ENCODE results near the gene TUBGCP3.

The TUBGCP3 gene, protein sequence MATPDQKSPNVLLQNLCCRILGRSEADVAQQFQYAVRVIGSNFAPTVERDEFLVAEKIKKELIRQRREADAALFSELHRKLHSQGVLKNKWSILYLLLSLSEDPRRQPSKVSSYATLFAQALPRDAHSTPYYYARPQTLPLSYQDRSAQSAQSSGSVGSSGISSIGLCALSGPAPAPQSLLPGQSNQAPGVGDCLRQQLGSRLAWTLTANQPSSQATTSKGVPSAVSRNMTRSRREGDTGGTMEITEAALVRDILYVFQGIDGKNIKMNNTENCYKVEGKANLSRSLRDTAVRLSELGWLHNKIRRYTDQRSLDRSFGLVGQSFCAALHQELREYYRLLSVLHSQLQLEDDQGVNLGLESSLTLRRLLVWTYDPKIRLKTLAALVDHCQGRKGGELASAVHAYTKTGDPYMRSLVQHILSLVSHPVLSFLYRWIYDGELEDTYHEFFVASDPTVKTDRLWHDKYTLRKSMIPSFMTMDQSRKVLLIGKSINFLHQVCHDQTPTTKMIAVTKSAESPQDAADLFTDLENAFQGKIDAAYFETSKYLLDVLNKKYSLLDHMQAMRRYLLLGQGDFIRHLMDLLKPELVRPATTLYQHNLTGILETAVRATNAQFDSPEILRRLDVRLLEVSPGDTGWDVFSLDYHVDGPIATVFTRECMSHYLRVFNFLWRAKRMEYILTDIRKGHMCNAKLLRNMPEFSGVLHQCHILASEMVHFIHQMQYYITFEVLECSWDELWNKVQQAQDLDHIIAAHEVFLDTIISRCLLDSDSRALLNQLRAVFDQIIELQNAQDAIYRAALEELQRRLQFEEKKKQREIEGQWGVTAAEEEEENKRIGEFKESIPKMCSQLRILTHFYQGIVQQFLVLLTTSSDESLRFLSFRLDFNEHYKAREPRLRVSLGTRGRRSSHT

DNA sequence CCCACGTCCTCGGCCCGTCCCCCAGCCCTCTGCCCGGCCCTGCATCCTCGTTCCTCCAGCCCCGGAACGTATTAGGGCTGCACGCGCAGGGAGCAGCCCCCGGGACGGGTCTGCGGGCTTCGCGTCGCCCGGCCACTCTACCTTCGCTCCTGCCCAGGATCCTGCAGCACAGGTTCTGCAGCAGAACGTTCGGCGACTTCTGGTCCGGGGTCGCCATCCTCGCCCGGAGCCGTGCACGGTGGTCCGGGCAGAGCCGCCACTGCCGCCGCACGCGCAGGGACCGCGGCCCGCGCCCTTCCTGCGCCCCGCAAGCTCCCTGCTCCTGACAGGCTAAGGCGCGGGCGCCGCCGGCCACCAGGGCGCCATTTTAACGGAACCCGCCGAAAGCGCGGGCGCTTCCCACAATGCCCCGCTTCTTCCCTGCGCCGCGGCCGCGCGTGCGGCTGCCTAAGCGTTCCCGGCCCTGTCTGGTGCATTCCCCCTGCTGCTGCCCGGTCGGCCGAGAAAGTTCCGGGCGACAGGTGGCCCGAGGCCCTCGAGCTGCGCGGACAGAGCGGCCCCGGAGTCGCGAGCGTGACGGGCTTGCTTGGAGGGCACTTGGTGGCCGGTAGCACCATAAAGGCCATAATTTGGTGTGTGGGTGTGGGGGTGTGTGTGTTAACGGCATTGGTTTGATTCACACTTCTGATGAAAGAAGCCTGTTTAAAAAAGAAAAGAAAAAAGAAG is at the start of gene TUBGCP3:
Gene TUBGCP3, minus strand, starts transcription at position 390 of the 726 bp plus-strand sequence. Its CDS starts 173 bp downstream, at position 217.
- TF ChIP-seq, protein P1, sequence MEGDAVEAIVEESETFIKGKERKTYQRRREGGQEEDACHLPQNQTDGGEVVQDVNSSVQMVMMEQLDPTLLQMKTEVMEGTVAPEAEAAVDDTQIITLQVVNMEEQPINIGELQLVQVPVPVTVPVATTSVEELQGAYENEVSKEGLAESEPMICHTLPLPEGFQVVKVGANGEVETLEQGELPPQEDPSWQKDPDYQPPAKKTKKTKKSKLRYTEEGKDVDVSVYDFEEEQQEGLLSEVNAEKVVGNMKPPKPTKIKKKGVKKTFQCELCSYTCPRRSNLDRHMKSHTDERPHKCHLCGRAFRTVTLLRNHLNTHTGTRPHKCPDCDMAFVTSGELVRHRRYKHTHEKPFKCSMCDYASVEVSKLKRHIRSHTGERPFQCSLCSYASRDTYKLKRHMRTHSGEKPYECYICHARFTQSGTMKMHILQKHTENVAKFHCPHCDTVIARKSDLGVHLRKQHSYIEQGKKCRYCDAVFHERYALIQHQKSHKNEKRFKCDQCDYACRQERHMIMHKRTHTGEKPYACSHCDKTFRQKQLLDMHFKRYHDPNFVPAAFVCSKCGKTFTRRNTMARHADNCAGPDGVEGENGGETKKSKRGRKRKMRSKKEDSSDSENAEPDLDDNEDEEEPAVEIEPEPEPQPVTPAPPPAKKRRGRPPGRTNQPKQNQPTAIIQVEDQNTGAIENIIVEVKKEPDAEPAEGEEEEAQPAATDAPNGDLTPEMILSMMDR (IDR thresholded peaks at IDR 0.05; ENCODE audit: insufficient read depth, low read length, poor library complexity, severe bottlenecking) = no peak
- H3K27me3 ChIP-seq (replicated peaks; ENCODE audit: control insufficient read depth, insufficient read depth, low read length) = no peaks in the 10 kb centered on the region
- no peaks in the 10 kb centered on the region for H3K36me3 ChIP-seq (ENCODE audit: control insufficient read depth, insufficient read depth, low read length)
- DNase-seq (ENCODE audit: extremely low read depth, insufficient read length) = peak; percentile 91
- H3K4me3 ChIP-seq (replicated peaks; ENCODE audit: low read depth, low read length) = peak within 1 kb of the TSS; percentile 97

DNA sequence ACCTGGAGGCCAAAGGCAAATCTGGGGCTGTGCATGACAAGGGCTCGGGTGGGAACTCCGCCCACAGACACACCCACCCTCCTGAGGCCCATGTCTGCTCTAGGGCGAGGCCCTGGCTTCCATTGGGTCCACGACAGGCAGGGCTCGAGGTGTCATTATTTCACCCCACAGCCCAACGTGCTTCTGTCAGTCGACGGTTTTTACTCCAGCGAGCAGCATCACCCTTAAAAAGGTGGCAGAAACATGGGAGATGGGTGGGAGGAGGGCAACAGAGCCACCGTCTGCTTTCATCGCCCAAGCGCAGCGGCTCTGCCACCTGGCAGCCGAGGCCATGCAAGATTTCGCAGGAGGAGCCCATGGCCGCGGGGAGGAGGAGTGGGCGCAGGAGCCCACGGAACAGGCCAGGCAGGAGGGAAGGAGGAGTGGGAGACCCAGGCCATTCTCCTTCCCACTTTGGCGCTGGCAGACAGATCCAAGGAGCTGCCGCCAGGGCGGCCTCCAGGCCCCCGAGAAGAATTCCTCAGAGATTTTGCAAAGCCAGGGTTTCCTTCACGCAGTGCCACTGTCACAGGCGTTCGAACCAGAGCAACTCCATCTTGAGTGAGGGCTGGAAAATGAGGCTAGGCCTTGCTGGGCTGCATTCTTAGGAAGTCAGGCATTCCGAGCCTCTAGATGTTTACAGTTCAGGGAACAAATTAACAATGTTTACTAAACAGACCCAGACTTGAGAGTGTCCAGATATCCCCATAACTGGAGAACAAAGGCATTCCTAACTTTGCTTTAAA is 49.3 kb upstream of the TUBGCP3 start:
- no peaks in the 10 kb centered on the region; the same call in none of the 2 replicates for H3K27me3 ChIP-seq (replicated peaks; ENCODE audit: control insufficient read depth, insufficient read depth, low read length)
- DNase-seq (ENCODE audit: extremely low read depth, insufficient read length) = no peak
- no peak overlapping the region for H3K4me3 ChIP-seq (replicated peaks; ENCODE audit: low read depth, low read length)
- H3K36me3 ChIP-seq (ENCODE audit: control insufficient read depth, insufficient read depth, low read length) = no peaks in the 10 kb centered on the region
- TF ChIP-seq, protein P1 (IDR thresholded peaks at IDR 0.05; ENCODE audit: insufficient read depth, low read length, poor library complexity, severe bottlenecking) = no peak

- Histone ChIP-seq H3K27me3 (replicated peaks; ENCODE audit: control insufficient read depth, insufficient read depth, low read length) (no peaks in the 10 kb centered on the region; the same call in none of the 2 replicates), H3K36me3 (ENCODE audit: control insufficient read depth, insufficient read depth, low read length) (no peaks in the 10 kb centered on the region), H3K4me3 (replicated peaks; ENCODE audit: low read depth, low read length) (no peak overlapping the region)
- TF ChIP-seq, protein P1 (IDR thresholded peaks at IDR 0.05; ENCODE audit: insufficient read depth, low read length, poor library complexity, severe bottlenecking) = no peak
- DNase-seq (ENCODE audit: extremely low read depth, insufficient read length) = no peak
Measured at GRCh38 chr13:112636401-112636975, 48.5 kb upstream of the TUBGCP3 start.

DNA sequence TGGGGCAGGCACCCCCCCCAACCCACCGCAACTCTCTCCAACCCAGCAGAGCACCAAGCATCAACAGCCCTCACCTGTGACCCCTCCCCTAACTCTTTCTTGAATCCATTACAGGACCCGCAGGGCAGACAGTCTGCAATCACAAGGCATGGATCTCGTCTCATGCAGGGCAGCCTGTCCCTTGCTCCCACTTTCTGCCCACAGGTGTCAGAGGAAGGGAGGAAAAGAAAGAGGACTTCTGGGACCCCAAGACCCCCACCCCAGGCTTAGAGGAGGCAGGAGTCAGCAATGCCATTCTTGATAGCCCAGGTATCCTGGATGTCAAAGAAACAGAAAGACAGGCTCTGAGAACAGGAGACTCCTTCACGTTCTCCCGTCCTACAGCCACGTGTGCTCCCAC is 47.4 kb upstream of the TUBGCP3 start:
- H3K27me3 ChIP-seq (replicated peaks; ENCODE audit: control insufficient read depth, insufficient read depth, low read length) = no peaks in the 10 kb centered on the region; the same call in none of the 2 replicates

More for the DNA sequence above, 47.4 kb upstream of the TUBGCP3 start:
- no peak for DNase-seq (ENCODE audit: extremely low read depth, insufficient read length)
- Histone ChIP-seq H3K4me3 (replicated peaks; ENCODE audit: low read depth, low read length) (no peak overlapping the region), H3K36me3 (ENCODE audit: control insufficient read depth, insufficient read depth, low read length) (no peaks in the 10 kb centered on the region)
- TF ChIP-seq, protein P1 (IDR thresholded peaks at IDR 0.05; ENCODE audit: insufficient read depth, low read length, poor library complexity, severe bottlenecking) = no peak

Data from GM06990 (cell line).